ACC112 (cell line): ENCODE measurements around the gene FARSB.
"Not testable (repeated sequence)": the region's sequence is repeated elsewhere in the genome, so short reads cannot be mapped to it uniquely, and the experiment has no call there.

Source experiments
- H2AFZ ChIP-seq: fragments of 200-600 bp; sonication (generic); one replicate; pipeline ENCODE4 v1.6.0; 2017; ENCODE audit warnings: antibody characterized with exemption, low read length; ENCODE audit not compliant: unreplicated experiment
- H3K27ac ChIP-seq: fragments of 200-600 bp; sonication (generic); 2 replicates; pipeline ENCODE4 v1.5.1; 2014; ENCODE audit warnings: low read depth, mild to moderate bottlenecking, antibody characterized with exemption, low read length, moderate library complexity
- H3K27me3 ChIP-seq: fragments of 200-600 bp; sonication (generic); 2 replicates; pipeline ENCODE4 v1.6.1; 2014; ENCODE audit warnings: mild to moderate bottlenecking, antibody characterized with exemption, low read length, moderate library complexity, mixed read lengths; ENCODE audit not compliant: insufficient read depth
- H3K36me3 ChIP-seq: fragments of 200-600 bp; sonication (generic); 2 replicates; pipeline ENCODE4 v1.6.1; 2016; ENCODE audit warnings: mild to moderate bottlenecking, antibody characterized with exemption, low read length, moderate library complexity, mixed read lengths; ENCODE audit not compliant: insufficient read depth
- H3K4me1 ChIP-seq: fragments of 200-600 bp; sonication (generic); one replicate; pipeline ENCODE4 v1.6.1; 2016; ENCODE audit warnings: low read length, mixed read lengths; ENCODE audit not compliant: insufficient read depth, unreplicated experiment, control insufficient read depth
- H3K4me3 ChIP-seq: fragments of 200-600 bp; sonication (generic); 2 replicates; pipeline ENCODE4 v1.5.1; 2014; ENCODE audit warnings: mild to moderate bottlenecking, low read depth, low read length
- H3K79me2 ChIP-seq: fragments of 200-600 bp; sonication (generic); one replicate; pipeline ENCODE4 v1.6.0; 2016; ENCODE audit warnings: low read length; ENCODE audit not compliant: control insufficient read depth, unreplicated experiment, insufficient read depth

FARSB gene

GRCh38 chr2:222606306-222606705 lies 49.6 kb downstream of the FARSB start:
- Histone ChIP-seq H3K27ac (no peak overlapping the region), H2AFZ (no peak overlapping the region), H3K36me3 (no peaks in the 10 kb centered on the region), H3K27me3 (no peaks in the 10 kb centered on the region), H3K79me2 (no peaks in the 10 kb centered on the region), H3K4me3 (no peak overlapping the region), H3K4me1 (peaks cover 9% of the 10 kb centered on the region)

GRCh38 chr2:222604749-222605515 lies 51.0 kb downstream of the FARSB start:
- no peaks in the 10 kb centered on the region for H3K27me3 ChIP-seq
- no peak overlapping the region for H3K4me3 ChIP-seq
- no peak overlapping the region for H2AFZ ChIP-seq
- H3K36me3 ChIP-seq, result no peaks in the 10 kb centered on the region
- H3K79me2 ChIP-seq, result no peaks in the 10 kb centered on the region
- H3K27ac ChIP-seq, result no peak overlapping the region
- peaks cover 7% of the 10 kb centered on the region for H3K4me1 ChIP-seq

DNA sequence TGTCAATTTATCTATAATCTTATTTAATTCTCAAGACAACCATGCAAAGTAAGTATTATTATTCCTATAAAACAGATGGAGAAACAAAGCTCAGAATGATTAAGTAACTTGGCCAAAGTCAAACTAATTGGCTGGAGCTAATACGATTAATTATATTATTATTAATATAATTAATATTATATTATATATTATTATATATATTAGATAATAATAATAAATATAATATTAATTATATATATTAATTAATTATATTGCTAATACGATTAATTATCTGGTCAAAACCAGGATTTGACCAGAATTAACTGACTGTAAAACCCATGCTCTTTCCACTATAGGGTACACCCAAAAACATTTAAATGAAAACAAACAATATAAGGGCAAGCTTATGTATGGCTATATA lies 52.4 kb downstream of the FARSB start:
- Histone ChIP-seq H2AFZ (no peak overlapping the region), H3K27ac (no peak overlapping the region), H3K36me3 (peaks cover 6% of the 10 kb centered on the region; the same call in 1 of the 2 replicates), H3K27me3 (no peaks in the 10 kb centered on the region), H3K4me3 (no peak overlapping the region), H3K79me2 (no peaks in the 10 kb centered on the region), H3K4me1 (no peaks in the 10 kb centered on the region)

DNA sequence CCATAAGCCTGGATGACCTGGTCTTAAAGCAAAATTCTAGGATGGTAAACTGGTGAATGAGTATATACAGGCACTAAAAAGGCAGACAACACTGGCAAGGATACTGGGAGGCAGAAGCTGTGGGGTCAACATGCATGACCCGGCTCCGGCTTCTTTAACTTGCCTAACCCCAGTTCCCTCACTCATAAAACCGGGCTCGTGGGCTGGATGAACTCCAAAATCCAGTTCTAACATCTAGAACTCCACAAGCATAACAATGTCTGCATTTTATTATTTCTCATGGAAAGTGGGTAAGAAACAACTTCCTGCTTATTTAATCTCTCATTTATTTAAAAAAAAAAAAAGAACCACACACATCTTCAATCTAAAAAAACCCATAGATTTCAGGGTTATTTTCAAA lies 57.3 kb downstream of the FARSB start:
- Histone ChIP-seq H3K4me3 (no peak overlapping the region), H3K27me3 (no peaks in the 10 kb centered on the region), H3K4me1 (peaks cover 9% of the 10 kb centered on the region), H3K27ac (no peak overlapping the region), H3K36me3 (peaks cover 11% of the 10 kb centered on the region; the same call in 1 of the 2 replicates), H3K79me2 (no peaks in the 10 kb centered on the region), H2AFZ (no peak overlapping the region)

DNA sequence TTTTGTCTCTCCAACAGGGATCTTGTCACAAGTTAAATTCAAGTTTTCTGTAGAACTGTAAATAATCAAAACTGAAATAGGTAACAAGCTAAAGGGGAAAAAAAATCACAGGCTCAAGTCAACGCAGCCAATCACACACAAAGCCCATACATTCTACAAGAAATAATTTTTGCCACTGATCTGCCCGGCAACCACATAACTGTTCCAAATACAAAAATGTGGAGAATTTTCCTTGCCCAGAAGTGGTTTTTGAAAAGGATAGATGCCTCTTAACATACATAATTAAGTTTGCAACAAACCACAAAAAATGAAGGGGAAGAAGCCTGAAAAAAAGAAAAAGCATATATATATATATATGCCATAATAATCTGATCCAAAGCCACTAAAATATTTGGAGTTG lies 60.3 kb downstream of the FARSB start:
- Histone ChIP-seq H3K27ac (no peak overlapping the region), H3K4me1 (peaks cover 9% of the 10 kb centered on the region), H3K36me3 (peaks cover 30% of the 10 kb centered on the region), H3K27me3 (no peaks in the 10 kb centered on the region), H2AFZ (no peak overlapping the region), H3K4me3 (no peak overlapping the region), H3K79me2 (no peaks in the 10 kb centered on the region)

DNA sequence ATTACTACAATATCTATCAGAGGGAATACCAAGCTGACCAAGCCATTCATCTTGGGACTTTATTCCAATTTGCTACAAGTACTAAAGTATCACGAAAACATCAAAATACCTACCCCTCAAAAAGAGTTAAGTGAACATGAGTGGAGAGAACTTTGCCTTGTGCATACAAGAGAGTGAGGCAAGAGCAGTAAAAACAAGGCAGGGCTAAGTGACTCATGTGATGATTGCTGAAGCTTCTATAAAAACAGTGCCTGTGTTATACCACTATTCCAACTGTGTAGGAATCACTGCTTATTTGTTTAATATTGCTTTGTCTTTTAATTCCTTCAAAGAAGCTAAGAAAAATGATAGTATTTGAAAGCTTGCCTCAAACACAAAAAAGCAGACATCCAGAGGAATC lies 61.2 kb downstream of the FARSB start:
- H3K4me3 ChIP-seq, result no peak overlapping the region
- peaks cover 33% of the 10 kb centered on the region for H3K36me3 ChIP-seq
- H3K79me2 ChIP-seq, result no peaks in the 10 kb centered on the region
- H3K27me3 ChIP-seq, result no peaks in the 10 kb centered on the region
- peak overlapping the region; percentile 9; the same call in 1 of the 2 replicates for H3K27ac ChIP-seq
- H3K4me1 ChIP-seq, result peaks cover 9% of the 10 kb centered on the region
- H2AFZ ChIP-seq, result no peak overlapping the region

DNA sequence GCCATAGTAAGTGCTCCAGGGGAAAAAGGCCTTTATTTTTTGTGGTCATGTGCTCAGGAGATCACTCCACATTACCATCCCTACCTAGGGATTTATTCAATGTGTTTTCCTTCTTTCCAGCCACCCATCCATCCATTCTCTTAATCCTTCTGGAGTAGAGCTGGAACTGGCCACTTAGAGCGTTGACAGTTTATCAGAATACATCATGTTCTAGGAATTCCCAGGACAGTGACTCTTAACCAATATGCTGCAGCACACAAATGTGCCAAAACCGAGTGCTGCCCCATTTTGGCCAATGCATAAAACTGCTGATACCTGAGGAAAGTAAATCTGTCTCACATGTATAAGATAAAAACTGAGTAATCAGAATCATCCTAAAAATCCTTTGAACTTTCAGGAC lies 63.7 kb downstream of the FARSB start:
- Histone ChIP-seq H3K4me3 (no peak overlapping the region), H3K79me2 (no peaks in the 10 kb centered on the region), H3K27ac (no peak overlapping the region), H3K27me3 (no peaks in the 10 kb centered on the region), H3K4me1 (peaks cover 9% of the 10 kb centered on the region), H2AFZ (no peak overlapping the region), H3K36me3 (peaks cover 22% of the 10 kb centered on the region)

DNA sequence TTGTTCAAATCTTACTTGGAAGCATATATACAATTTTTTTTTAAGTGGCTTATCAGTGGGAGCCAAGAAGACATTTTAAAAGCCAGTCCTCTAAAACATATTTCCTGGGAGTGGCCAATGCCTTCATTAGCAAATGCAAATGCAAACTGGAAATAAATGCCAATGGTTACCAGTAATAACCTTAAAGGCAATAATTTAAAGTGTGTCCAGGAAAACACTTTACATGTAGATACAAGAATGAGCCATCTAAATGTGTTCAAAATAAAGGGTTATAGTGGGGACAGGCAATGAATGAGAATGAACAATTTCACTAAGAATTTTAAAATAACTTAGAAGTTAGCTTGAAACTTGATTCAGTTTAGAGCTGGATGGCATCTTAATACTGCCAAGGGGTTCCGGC lies 64.2 kb downstream of the FARSB start:
- Histone ChIP-seq H2AFZ (no peak overlapping the region), H3K4me1 (peaks cover 9% of the 10 kb centered on the region), H3K36me3 (peaks cover 22% of the 10 kb centered on the region), H3K4me3 (no peak overlapping the region), H3K27ac (no peak overlapping the region), H3K79me2 (no peaks in the 10 kb centered on the region), H3K27me3 (no peaks in the 10 kb centered on the region)

GRCh38 chr2:222584589-222584988 lies 71.3 kb downstream of the FARSB start:
- not testable (repeated sequence) for H2AFZ ChIP-seq, H3K27ac ChIP-seq, H3K4me1 ChIP-seq, H3K27me3 ChIP-seq, H3K36me3 ChIP-seq, H3K79me2 ChIP-seq, H3K4me3 ChIP-seq

- Histone ChIP-seq H3K4me1 (no peaks in the 10 kb centered on the region), H2AFZ (no peak overlapping the region), H3K27me3 (no peaks in the 10 kb centered on the region), H3K27ac (no peak overlapping the region), H3K36me3 (0 out of 2 replicates have a peak, but pooled peaks cover 7% of the 10 kb centered on the region), H3K4me3 (no peak overlapping the region), H3K79me2 (peaks cover 2% of the 10 kb centered on the region)
These were observed 73.0 kb downstream of the FARSB start for GRCh38 chr2:222582928-222583327.

DNA sequence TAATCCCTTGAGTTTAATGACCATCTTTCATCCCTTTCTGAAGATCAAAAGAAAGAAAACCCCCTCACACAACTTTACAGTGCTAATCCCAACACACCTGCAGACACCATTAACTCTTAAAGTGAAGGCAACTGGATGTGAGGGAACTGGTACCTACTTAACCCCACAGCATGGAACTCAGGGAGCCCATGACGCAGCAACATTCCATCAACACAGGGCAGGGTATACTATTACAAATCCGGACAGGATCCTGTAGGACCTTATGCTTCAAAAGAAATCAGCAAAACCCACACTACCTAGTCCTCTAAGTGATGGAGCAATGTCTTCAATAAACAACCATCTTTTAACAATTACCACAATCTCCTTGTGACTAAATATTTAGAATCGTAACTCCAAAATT lies 78.6 kb downstream of the FARSB start:
- H3K27ac ChIP-seq, result no peak overlapping the region
- H3K27me3 ChIP-seq, result no peaks in the 10 kb centered on the region
- no peak overlapping the region for H3K4me3 ChIP-seq
- peaks cover 23% of the 10 kb centered on the region for H3K4me1 ChIP-seq
- 0 out of 2 replicates have a peak, but pooled peaks cover 7% of the 10 kb centered on the region for H3K36me3 ChIP-seq
- no peaks in the 10 kb centered on the region for H3K79me2 ChIP-seq
- H2AFZ ChIP-seq, result no peak overlapping the region
